Activated CD4-positive, alpha-beta T cell treated with anti-CD3 and anti-CD28 coated beads, Interleukin-2, amount 10 ng/mL, durations not matched to agents 7 days and 5 days (primary cell): ENCODE results near the gene TLL2. TPM values are rescaled to one million over a fixed set of nuclear protein-coding genes. Genes with fewer than 3 reads are reported as not detected.

Experiments used
- CTCF ChIA-PET: fragments of 350-600 bp; sonication (Branson Sonifier 250); formaldehyde crosslinking; loops from one replicate; lab custom pipeline; 2021; ENCODE audit warnings: antibody characterized with exemption; lab: Charles Lee
- POLR2A ChIA-PET: fragments of 350-600 bp; sonication (Branson Sonifier 250); formaldehyde crosslinking; loops from one replicate; lab custom pipeline; 2021; ENCODE audit warnings: antibody characterized with exemption; lab: Charles Lee
- DNase-seq: peaks from one replicate; pipeline ENCODE4 v3.0.0-alpha.2; 2020
- H3K27ac Mint-ChIP-seq: one replicate; pipeline ENCODE4 v1.8.0; 2021; ENCODE audit warnings: mild to moderate bottlenecking, moderate library complexity, mixed read lengths
- H3K27me3 Mint-ChIP-seq: one replicate; pipeline ENCODE4 v1.8.0; 2021; ENCODE audit warnings: mixed read lengths
- H3K36me3 Mint-ChIP-seq: one replicate; pipeline ENCODE4 v1.8.0; 2021; ENCODE audit warnings: low read depth, mixed read lengths
- H3K4me1 Mint-ChIP-seq: one replicate; pipeline ENCODE4 v1.8.0; 2021; ENCODE audit warnings: mixed read lengths
- H3K4me3 Mint-ChIP-seq: one replicate; pipeline ENCODE4 v1.8.0; 2021; ENCODE audit warnings: mild to moderate bottlenecking, moderate library complexity, mixed read lengths
- H3K9me3 Mint-ChIP-seq: one replicate; pipeline ENCODE4 v1.8.0; 2021; ENCODE audit warnings: mixed read lengths
- total RNA-seq, 2 experiments: library from RNA; stranded (reverse); gene quantifications; one replicate each; pipeline ENCODE4 v1.2.3, GENCODE V29; 2021

Gene TLL2
- total RNA-seq, 2 experiments from 2014 or later = 0.17 TPM; not detected in 1

DNA sequence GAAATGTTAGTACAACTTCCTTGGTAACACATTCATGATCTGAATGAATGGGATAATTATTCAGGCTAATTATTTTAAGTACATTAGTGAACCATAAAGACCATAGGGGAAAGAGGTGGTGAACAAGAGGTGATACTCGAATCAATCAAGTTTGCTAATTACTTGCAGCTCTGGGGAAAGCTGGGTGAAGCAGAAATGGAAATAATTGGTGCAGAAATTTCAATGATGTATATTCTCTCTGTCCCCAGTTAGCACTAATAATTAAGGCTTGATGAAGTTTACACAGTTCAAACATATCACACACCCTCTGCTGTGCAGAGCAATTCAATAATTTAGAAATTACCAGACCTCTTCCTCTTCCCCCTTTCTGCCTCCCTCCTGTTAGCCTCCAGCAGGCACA is 105.5 kb downstream of the TLL2 start:
- H3K4me3 Mint-ChIP-seq = no peak overlapping the region
- ChIA-PET CTCF (no interaction called here), POLR2A (no interaction called here)
- no peaks in the 10 kb centered on the region for H3K4me1 Mint-ChIP-seq
- H3K27me3 Mint-ChIP-seq = peaks cover 15% of the 10 kb centered on the region
- no peak for DNase-seq
- H3K27ac Mint-ChIP-seq = no peak overlapping the region
- H3K9me3 Mint-ChIP-seq = no peaks in the 10 kb centered on the region
- H3K36me3 Mint-ChIP-seq = no peaks in the 10 kb centered on the region

DNA sequence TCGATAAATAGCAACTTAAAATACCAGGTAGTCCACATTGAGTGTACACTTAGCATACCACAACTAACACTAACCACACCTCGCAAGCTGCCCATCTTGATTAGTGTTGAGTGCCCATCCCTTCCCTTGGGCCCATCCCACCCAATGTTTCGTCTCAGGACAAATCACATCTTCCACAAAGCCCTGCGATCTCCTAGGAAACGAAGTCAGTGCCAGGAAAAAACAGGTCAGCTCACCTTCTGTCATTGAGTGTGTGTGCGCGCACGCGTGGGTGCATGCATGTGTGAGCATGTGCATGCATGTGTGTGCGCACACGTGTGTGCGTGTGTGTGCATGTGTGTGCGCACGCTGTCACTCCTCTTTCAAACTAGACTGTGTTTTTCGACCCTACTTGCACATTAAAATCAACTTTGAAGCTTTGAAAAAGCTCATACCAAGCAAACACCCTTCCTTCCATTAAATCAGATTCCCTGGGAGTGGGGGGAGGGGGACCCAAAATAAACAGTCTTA is 106.1 kb downstream of the TLL2 start:
- ChIA-PET CTCF (interaction anchor here (1.4 kb wide), 1 partner anchor 8 kb away, joined by 3 read pairs; no protein-coding TSS in a partner anchor), POLR2A (no interaction called here)
- Mint-ChIP-seq H3K27ac (no peak overlapping the region), H3K4me3 (no peak overlapping the region), H3K9me3 (no peaks in the 10 kb centered on the region), H3K36me3 (no peaks in the 10 kb centered on the region), H3K27me3 (peaks cover 15% of the 10 kb centered on the region), H3K4me1 (no peaks in the 10 kb centered on the region)
- no peak for DNase-seq

DNA sequence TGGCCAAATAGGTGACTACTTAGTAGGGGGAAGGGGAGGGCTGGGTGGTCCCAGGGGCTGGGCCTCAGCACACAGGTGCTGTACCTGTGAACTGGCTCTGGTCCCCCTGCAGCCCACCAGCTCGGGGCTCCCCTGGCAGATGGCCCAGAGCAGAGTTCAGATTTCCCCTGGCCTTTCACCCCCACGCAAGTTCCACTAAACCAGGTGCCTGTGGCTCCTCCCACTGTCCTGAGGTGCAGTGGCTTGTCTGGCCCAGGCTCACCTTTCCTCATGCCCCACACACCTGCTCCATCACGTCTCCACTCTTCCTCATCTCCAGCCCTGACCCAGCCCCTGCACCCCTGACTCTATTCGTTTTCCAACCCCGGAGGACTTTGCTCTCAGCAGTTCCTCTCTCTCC is 107.6 kb downstream of the TLL2 start:
- H3K27me3 Mint-ChIP-seq = peaks cover 11% of the 10 kb centered on the region
- DNase-seq = no peak
- no peaks in the 10 kb centered on the region for H3K36me3 Mint-ChIP-seq
- H3K9me3 Mint-ChIP-seq = no peaks in the 10 kb centered on the region
- ChIA-PET CTCF (interaction anchor here (1.4 kb wide), 1 partner anchor 10 kb away, joined by 3 read pairs; no protein-coding TSS in a partner anchor), POLR2A (no interaction called here)
- no peaks in the 10 kb centered on the region for H3K4me1 Mint-ChIP-seq
- no peak overlapping the region for H3K4me3 Mint-ChIP-seq
- no peak overlapping the region for H3K27ac Mint-ChIP-seq

DNA sequence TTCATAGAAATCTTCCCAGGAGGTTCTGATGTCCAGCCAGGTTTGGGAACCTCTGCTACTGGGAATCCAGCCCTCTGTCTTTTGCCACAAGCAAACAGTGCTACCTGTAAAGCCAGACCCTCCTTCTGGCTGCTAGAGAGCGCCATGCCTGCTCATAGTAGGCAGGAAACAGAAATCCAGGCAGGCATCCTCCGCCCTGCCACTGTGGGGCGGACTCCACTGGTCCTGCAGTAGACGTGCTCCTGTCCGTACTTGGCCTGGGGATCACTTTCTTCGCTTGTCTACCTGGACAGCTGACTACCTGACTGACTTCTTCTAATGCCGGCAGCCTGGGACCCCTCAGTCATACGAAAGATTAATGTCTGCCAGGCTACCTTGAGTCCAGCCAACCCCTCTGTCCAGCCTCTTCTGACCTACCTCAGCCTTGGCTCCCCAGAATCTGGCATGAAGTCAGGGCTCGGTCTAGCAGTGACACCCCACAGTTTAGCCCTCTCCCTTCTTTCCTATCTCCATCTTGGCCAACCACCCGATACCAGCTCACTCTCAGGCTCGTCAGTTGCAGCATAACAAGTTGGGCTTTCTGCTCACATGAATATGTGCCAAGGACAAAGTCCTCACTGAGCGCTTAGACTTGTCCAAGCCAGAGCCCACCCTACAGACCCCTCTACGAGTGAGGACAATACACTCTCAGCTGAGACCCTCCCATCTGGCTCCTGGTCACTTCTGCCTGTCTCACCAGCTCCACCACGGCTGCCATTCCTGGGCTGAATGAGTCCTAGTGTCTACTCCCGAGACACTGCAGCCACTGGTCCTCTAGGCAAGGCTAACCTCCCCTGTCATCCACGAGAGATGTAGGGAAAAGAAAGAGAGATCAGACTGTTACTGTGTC is 111.1 kb downstream of the TLL2 start:
- no peak overlapping the region for H3K27ac Mint-ChIP-seq
- no peak overlapping the region for H3K4me3 Mint-ChIP-seq
- H3K4me1 Mint-ChIP-seq = no peaks in the 10 kb centered on the region
- H3K9me3 Mint-ChIP-seq = no peaks in the 10 kb centered on the region
- ChIA-PET CTCF (no interaction called here), POLR2A (no interaction called here)
- no peaks in the 10 kb centered on the region for H3K36me3 Mint-ChIP-seq
- no peak for DNase-seq
- peaks cover 16% of the 10 kb centered on the region for H3K27me3 Mint-ChIP-seq

DNA sequence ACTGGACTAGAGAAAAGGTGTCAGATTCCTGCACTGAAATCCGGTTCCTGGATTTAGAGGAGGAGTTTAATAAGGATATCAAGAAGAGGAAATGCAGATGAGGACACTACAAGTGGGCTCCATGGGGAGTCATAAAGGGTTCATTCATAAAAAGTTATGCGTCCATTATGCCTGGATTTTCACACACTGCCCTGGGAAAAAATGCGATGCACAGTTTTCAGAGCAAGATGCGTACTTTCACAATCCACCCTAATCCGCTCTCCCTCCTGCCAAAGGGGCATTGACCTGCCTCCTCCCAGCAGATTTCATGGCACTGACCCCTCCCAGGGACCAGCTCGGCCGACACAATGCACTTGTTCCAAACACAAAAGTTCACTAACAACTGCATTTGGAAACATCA is 112.7 kb downstream of the TLL2 start:
- ChIA-PET POLR2A (no interaction called here), CTCF (interaction anchor here (0.6 kb wide), 1 partner anchor 28 kb away, joined by 3 read pairs; no protein-coding TSS in a partner anchor)
- Mint-ChIP-seq H3K27me3 (peaks cover 18% of the 10 kb centered on the region), H3K36me3 (no peaks in the 10 kb centered on the region), H3K4me1 (peaks cover 1% of the 10 kb centered on the region), H3K9me3 (no peaks in the 10 kb centered on the region), H3K4me3 (no peak overlapping the region), H3K27ac (no peak overlapping the region)
- no peak for DNase-seq

DNA sequence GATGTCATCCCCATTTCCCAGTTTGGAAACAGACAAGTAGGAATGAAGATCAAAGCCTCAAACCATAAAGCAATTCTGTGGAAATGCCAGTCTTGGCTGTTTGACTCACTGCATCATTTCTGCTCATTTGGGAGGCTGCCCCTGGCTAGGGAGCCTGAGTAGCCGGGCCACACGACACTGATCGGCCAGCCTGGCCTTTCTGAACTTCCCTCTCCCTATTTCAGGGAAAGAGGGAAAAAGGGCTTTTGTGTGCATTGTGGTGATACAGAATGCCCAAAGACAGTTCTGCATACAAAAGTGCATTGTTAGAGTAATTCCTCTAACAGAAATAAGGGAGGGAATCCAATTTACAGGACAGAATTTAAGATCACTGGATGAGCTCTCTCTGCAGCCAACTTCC is 113.3 kb downstream of the TLL2 start:
- POLR2A ChIA-PET = no interaction called here
- Mint-ChIP-seq H3K4me3 (no peak overlapping the region), H3K9me3 (no peaks in the 10 kb centered on the region), H3K36me3 (no peaks in the 10 kb centered on the region), H3K27ac (no peak overlapping the region), H3K27me3 (peaks cover 21% of the 10 kb centered on the region), H3K4me1 (peaks cover 4% of the 10 kb centered on the region)
- no peak for DNase-seq
- CTCF ChIA-PET = no interaction called here

DNA sequence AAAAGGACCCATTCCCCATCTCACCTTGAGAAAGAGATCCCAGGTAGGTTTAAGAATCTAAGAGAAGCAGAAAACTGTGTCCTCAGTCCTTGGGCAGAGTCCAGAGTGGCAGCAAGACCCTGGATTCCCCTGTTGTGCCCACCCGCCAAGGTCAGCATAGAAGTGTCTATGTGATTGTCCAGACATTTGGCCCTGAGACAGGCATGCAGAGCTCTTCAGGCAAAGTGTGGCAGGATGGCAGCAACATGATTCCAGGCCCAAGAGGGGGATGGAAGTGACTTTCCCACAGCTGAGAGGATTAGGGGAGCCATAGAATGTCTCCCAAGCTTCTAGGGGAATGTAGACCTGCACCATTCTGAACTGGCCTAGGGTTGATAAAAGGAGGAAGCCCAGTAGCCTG is 115.8 kb downstream of the TLL2 start:
- no peaks in the 10 kb centered on the region for H3K9me3 Mint-ChIP-seq
- H3K4me1 Mint-ChIP-seq = peaks cover 4% of the 10 kb centered on the region
- no peak for DNase-seq
- ChIA-PET POLR2A (no interaction called here), CTCF (interaction anchor here (1.1 kb wide), 1 partner anchor 18 kb away, joined by 3 read pairs; no protein-coding TSS in a partner anchor)
- peaks cover 25% of the 10 kb centered on the region for H3K27me3 Mint-ChIP-seq
- H3K4me3 Mint-ChIP-seq = no peak overlapping the region
- no peaks in the 10 kb centered on the region for H3K36me3 Mint-ChIP-seq
- H3K27ac Mint-ChIP-seq = no peak overlapping the region

DNA sequence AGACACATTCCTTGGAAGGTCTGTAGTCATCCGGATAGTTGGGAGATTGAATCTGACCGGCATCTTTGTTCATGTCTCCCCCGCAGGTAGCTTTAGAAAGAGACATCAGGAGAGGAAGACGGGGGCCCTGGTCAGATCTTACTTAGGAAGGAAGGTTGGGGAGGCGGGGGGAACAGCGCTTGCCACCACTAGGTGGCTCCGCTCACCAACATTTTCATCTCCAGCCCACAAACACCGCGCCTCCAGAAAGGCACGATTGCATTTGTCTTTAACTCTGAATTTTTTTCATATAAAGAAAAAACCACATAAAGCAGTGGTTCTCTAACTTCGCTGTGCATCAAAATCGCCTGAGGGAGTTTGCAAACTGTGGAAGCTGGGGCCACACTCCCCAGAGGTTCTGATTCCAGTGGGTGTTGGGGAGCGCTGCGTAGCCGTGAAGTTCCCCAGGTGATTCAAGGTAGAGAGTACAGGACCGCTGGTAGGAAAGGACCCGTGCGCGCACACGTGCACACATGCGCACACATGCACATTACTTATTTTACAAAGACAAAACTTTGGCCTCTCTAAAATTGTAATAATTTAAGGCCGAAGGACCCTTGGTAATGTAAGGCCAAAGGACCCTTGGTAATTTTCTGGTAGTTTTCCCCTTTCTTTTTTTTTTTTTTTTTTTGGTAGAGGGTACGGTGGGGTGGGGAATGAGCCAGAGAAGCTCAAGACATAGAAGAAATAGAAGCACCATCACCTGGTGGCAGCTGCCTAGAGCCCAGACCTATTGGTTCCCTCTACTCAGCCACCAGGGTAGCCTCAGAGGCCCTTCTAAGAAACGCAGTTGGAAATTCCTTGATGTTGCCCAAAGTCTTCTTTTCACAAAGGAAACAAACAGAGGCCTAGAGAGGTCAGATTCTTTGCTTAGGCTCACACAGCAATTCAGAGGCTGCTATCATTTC is 117.5 kb downstream of the TLL2 start:
- ChIA-PET POLR2A (no interaction called here), CTCF (interaction anchor here (0.9 to 1.3 kb wide), 5 partner anchors 11 to 22 kb away, joined by 3 read pairs; no protein-coding TSS in a partner anchor)
- peak; percentile 63 for DNase-seq
- no peak overlapping the region for H3K27ac Mint-ChIP-seq
- no peak overlapping the region for H3K4me3 Mint-ChIP-seq
- H3K9me3 Mint-ChIP-seq = no peaks in the 10 kb centered on the region
- no peaks in the 10 kb centered on the region for H3K36me3 Mint-ChIP-seq
- H3K27me3 Mint-ChIP-seq = peaks cover 23% of the 10 kb centered on the region
- H3K4me1 Mint-ChIP-seq = peaks cover 4% of the 10 kb centered on the region

DNA sequence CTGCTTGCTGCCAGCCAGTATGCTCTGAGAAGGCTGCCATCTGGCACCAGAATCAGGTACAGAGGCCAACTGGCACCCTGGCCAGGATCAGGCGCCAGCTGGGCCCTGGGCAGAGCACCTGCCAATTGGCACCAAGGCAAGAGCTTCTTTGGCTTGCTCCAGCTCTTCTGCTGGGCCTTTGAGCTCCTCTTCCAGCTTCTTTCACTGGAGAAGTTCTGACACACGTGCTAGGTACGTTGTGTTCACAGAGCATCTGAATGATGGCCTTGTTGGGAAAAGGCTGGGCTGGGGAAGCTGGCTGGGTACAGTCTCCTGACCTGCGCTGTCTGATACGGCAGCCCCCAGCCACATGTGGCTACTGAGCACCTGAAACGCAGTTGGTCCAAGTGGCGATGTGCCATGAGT is 123.3 kb downstream of the TLL2 start:
- no peak overlapping the region for H3K4me3 Mint-ChIP-seq
- CTCF ChIA-PET = interaction anchor here (0.8 to 3.2 kb wide), 2 partner anchors 8 to 16 kb away, joined by 3 to 8 read pairs; no protein-coding TSS in a partner anchor

DNA sequence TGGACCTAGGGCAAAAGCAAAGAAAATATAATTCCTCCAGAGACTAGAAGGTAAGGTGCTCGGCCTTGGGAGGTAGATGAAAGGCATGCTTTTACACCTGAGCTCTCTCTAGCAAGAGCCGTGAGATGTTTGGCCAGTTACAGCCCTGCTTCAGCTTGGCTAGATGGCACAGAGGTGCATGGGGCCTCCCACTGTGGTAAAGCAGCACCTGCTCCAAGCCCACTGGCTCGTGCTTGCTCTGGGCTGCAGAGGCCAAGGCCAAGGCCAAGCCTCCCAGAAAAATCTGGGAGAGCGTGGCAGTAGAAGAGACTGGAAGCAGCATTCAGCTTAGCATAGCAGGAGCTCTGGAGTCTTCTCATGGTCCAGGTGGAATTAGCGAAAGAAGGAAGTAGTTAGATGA is 123.9 kb downstream of the TLL2 start:
- Mint-ChIP-seq H3K36me3 (no peaks in the 10 kb centered on the region), H3K27me3 (peaks cover 5% of the 10 kb centered on the region), H3K4me1 (no peaks in the 10 kb centered on the region), H3K9me3 (no peaks in the 10 kb centered on the region), H3K4me3 (no peak overlapping the region), H3K27ac (no peak overlapping the region)
- ChIA-PET CTCF (interaction anchor here (3.2 kb wide), 1 partner anchor 15 kb away, joined by 8 read pairs; no protein-coding TSS in a partner anchor), POLR2A (no interaction called here)
- no peak for DNase-seq

More for the DNA sequence above, 123.3 kb downstream of the TLL2 start:
- Mint-ChIP-seq H3K27me3 (peaks cover 5% of the 10 kb centered on the region), H3K4me1 (no peaks in the 10 kb centered on the region), H3K9me3 (no peaks in the 10 kb centered on the region), H3K36me3 (no peaks in the 10 kb centered on the region), H3K27ac (no peak overlapping the region)
- POLR2A ChIA-PET = no interaction called here
- DNase-seq = no peak

DNA sequence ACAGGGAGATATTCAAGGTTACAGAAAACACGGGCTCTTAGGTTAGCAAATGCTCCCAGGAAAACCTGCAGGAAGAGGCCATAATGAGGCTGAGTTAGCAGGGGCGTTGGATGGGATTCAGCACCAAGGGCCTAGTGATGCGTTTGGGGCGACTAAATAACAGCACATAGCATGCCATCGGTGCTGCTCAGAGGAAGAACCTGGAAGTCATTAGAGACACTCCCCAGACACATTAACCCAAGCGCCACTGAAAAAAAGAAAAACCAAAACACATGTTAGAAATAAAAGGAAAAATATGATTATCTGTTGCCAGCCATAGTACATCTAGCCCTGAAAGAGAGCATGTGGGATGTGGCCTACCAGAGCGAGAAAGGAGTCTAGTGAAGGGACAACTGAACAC is 126.1 kb downstream of the TLL2 start:
- ChIA-PET POLR2A (no interaction called here), CTCF (interaction anchor here (1.4 kb wide), 1 partner anchor 12 kb away, joined by 4 read pairs; no protein-coding TSS in a partner anchor)
- H3K27me3 Mint-ChIP-seq = no peaks in the 10 kb centered on the region
- no peaks in the 10 kb centered on the region for H3K36me3 Mint-ChIP-seq
- no peaks in the 10 kb centered on the region for H3K9me3 Mint-ChIP-seq
- H3K4me3 Mint-ChIP-seq = no peak overlapping the region
- DNase-seq = no peak
- H3K4me1 Mint-ChIP-seq = no peaks in the 10 kb centered on the region
- no peak overlapping the region for H3K27ac Mint-ChIP-seq

DNA sequence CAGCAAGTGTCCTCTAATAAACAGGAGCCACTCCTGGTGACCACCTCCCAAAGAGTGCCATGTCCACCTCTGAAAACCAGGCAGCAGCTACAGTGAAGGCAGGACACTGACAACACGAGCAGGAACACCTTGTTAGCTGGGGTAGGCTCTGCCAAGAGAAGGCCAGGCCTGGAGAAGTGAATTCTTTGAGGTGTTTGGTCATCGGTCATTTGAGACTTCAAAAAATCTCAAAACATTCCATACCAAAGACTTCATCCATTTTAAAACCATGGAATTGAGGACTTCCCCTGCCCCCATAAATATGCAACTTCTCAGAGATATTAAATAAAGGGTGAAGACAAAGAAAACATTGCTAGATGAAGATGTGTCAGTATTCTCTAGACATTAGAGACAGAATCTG is 126.6 kb downstream of the TLL2 start:
- no peaks in the 10 kb centered on the region for H3K27me3 Mint-ChIP-seq
- no peaks in the 10 kb centered on the region for H3K36me3 Mint-ChIP-seq
- no peak overlapping the region for H3K4me3 Mint-ChIP-seq
- no peak for DNase-seq
- H3K4me1 Mint-ChIP-seq = no peaks in the 10 kb centered on the region
- POLR2A ChIA-PET = no interaction called here
- no peaks in the 10 kb centered on the region for H3K9me3 Mint-ChIP-seq
- no peak overlapping the region for H3K27ac Mint-ChIP-seq
- CTCF ChIA-PET = interaction anchor here (1.4 kb wide), 1 partner anchor 12 kb away, joined by 4 read pairs; no protein-coding TSS in a partner anchor
